KMS-11 (cell line): ENCODE data around the gene PFDN1.

Source experiments
- H2AFZ ChIP-seq: fragments of 200-600 bp; sonication (generic); 2 replicates; pipeline ENCODE4 v1.6.1; 2016; ENCODE audit warnings: antibody characterized with exemption, mixed run types, low read depth
- H3K27ac ChIP-seq: fragments of 200-600 bp; sonication (generic); 2 replicates; pipeline ENCODE4 v1.6.1; 2016; ENCODE audit warnings: mild to moderate bottlenecking, mixed run types
- H3K27me3 ChIP-seq: fragments of 200-600 bp; sonication (generic); 2 replicates; pipeline ENCODE4 v1.6.1; 2017; ENCODE audit warnings: mild to moderate bottlenecking, low read depth, mixed run types, moderate library complexity; ENCODE audit not compliant: insufficient read depth
- H3K36me3 ChIP-seq: fragments of 200-600 bp; sonication (generic); 2 replicates; pipeline ENCODE4 v1.6.1; 2017; ENCODE audit warnings: mild to moderate bottlenecking, mixed run types; ENCODE audit not compliant: insufficient read depth
- H3K4me1 ChIP-seq: fragments of 200-600 bp; sonication (generic); 2 replicates; pipeline ENCODE4 v1.6.1; 2016; ENCODE audit warnings: mild to moderate bottlenecking, low read depth, mixed run types; ENCODE audit not compliant: poor library complexity, severe bottlenecking
- H3K4me2 ChIP-seq: fragments of 200-600 bp; sonication (generic); 2 replicates; pipeline ENCODE4 v1.7.0; 2016; ENCODE audit warnings: mild to moderate bottlenecking, mixed run types
- H3K4me3 ChIP-seq: fragments of 200-600 bp; sonication (generic); IDR thresholded peaks from 2 replicates; pipeline ENCODE4 v1.6.1; 2017; ENCODE audit warnings: low read depth, low read length, mixed read lengths; ENCODE audit not compliant: insufficient read depth
- H3K79me2 ChIP-seq: fragments of 200-600 bp; sonication (generic); 2 replicates; pipeline ENCODE4 v1.6.1; 2016; ENCODE audit warnings: low read depth, mixed run types; ENCODE audit not compliant: insufficient read depth
- H3K9ac ChIP-seq: fragments of 200-600 bp; sonication (generic); 2 replicates; pipeline ENCODE4 v1.6.1; 2016; ENCODE audit warnings: mild to moderate bottlenecking, mixed run types
- H4K20me1 ChIP-seq: fragments of 200-600 bp; sonication (generic); 2 replicates; pipeline ENCODE4 v1.6.1; 2016; ENCODE audit warnings: mild to moderate bottlenecking, mixed run types; ENCODE audit not compliant: insufficient read depth
- TF ChIP-seq, protein P1 (sequence below): fragments of 200-600 bp; sonication (generic); conservative IDR thresholded peaks from 2 replicates; pipeline ENCODE4 v1.6.1; 2017; ENCODE audit warnings: low read depth, mild to moderate bottlenecking, antibody characterized with exemption, low read length, moderate library complexity, mixed read lengths

The PFDN1 gene

DNA sequence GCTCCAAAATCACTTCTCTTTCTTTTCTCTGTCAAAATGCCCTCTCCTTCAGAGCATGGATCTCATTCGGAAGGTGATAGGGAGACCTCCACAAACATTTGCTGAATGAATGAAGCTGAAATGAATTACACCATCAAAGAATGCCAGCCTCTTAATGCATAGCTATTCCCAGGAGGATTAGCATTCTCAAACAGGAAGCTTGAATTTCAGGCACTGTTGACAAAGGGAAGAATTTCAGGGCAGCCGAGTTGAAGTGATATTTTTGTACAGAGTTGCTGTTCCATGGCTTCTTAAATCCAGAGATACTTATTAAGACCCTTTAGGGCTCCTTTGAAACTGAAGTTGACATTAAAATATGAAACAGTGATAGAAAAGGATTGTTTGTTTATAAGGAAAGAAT, 24.7 kb upstream of the PFDN1 start:
- no peak overlapping the region for H3K27ac ChIP-seq
- no peaks in the 10 kb centered on the region for H4K20me1 ChIP-seq
- H2AFZ ChIP-seq = no peak overlapping the region
- H3K4me3 ChIP-seq = no peak overlapping the region
- no peaks in the 10 kb centered on the region for H3K27me3 ChIP-seq
- no peak overlapping the region for H3K4me2 ChIP-seq
- TF ChIP-seq, protein P1, sequence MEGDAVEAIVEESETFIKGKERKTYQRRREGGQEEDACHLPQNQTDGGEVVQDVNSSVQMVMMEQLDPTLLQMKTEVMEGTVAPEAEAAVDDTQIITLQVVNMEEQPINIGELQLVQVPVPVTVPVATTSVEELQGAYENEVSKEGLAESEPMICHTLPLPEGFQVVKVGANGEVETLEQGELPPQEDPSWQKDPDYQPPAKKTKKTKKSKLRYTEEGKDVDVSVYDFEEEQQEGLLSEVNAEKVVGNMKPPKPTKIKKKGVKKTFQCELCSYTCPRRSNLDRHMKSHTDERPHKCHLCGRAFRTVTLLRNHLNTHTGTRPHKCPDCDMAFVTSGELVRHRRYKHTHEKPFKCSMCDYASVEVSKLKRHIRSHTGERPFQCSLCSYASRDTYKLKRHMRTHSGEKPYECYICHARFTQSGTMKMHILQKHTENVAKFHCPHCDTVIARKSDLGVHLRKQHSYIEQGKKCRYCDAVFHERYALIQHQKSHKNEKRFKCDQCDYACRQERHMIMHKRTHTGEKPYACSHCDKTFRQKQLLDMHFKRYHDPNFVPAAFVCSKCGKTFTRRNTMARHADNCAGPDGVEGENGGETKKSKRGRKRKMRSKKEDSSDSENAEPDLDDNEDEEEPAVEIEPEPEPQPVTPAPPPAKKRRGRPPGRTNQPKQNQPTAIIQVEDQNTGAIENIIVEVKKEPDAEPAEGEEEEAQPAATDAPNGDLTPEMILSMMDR = no peak
- H3K79me2 ChIP-seq = no peaks in the 10 kb centered on the region
- H3K9ac ChIP-seq = no peak overlapping the region
- H3K36me3 ChIP-seq = no peaks in the 10 kb centered on the region
- no peaks in the 10 kb centered on the region for H3K4me1 ChIP-seq

DNA sequence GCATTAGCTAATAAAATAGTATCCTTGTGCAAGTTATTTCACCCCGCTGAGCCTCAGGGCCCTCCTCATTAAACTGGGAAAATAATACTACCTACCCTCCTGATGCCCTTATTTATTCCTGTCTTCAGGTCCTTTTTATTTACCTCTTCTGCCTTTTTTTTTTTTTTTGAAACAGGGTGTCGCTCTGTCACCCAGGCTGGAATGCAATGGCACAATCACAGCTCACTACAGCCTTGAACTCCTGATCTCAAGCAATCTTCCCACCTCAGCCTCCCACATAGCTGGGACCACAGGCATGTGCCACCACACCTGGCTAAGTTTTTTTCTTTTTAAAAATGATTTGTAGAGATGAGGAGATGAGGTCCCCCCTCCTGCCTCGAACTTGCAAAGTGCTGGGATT, 22.6 kb upstream of the PFDN1 start:
- Histone ChIP-seq H3K9ac (no peak overlapping the region), H3K4me3 (no peak overlapping the region), H3K4me2 (no peak overlapping the region), H3K27ac (no peak overlapping the region), H2AFZ (no peak overlapping the region), H3K4me1 (no peaks in the 10 kb centered on the region), H3K36me3 (no peaks in the 10 kb centered on the region), H3K27me3 (no peaks in the 10 kb centered on the region), H3K79me2 (no peaks in the 10 kb centered on the region), H4K20me1 (no peaks in the 10 kb centered on the region)
- TF ChIP-seq, protein P1 = no peak

DNA sequence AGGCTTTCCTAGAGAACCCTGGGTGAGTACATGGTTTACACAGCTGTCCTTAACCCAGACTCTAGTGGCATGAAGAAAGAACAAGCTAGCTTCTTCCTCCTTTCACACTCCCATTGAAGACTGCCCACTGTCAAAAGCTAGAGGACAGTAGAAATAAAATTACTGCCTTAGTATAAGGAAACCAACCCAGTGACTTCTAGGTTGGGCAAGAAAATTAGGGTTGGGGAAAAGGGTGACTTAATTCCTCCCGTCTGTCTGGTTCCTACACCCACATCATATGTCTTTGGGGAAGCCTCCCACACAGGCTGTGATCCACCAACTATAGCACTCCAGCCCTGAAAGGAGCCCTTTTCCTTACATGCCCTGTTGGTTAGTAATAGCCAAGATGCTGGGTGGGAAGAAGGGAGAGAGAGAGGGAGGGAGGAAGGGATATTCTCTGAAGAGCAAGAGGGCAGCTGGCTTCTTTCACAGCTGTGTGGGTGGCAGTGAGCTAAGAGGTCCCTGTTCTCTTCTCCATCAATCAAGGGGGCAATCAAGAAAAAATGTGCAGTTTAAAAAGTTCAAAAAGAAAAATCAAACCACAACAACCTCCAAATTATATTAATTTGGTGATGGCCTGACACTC, 21.8 kb upstream of the PFDN1 start:
- Histone ChIP-seq H2AFZ (no peak overlapping the region), H3K27me3 (no peaks in the 10 kb centered on the region), H3K4me2 (no peak overlapping the region), H3K36me3 (no peaks in the 10 kb centered on the region), H3K9ac (no peak overlapping the region), H3K27ac (no peak overlapping the region), H3K4me1 (no peaks in the 10 kb centered on the region), H4K20me1 (no peaks in the 10 kb centered on the region), H3K79me2 (no peaks in the 10 kb centered on the region), H3K4me3 (no peak overlapping the region)
- TF ChIP-seq, protein P1 = no peak

GRCh38 chr5:140324041-140324600, 21.2 kb upstream of the PFDN1 start:
- Histone ChIP-seq H3K9ac (no peak overlapping the region), H3K27ac (no peak overlapping the region), H4K20me1 (no peaks in the 10 kb centered on the region), H3K4me1 (no peaks in the 10 kb centered on the region), H3K4me2 (no peak overlapping the region), H3K27me3 (no peaks in the 10 kb centered on the region), H2AFZ (no peak overlapping the region), H3K36me3 (no peaks in the 10 kb centered on the region), H3K79me2 (no peaks in the 10 kb centered on the region), H3K4me3 (no peak overlapping the region)
- TF ChIP-seq, protein P1 = no peak
